Smooth muscle cell (in vitro differentiated cells): ENCODE data around the gene AKAP1. TPM values are rescaled to one million over a fixed set of nuclear protein-coding genes. Genes with fewer than 3 reads are reported as not detected.
"Not testable (repeated sequence)": the region's sequence is repeated elsewhere in the genome, so short reads cannot be mapped to it uniquely, and the experiment has no call there.

Source experiments
- DNase-seq: peaks from one replicate; lab custom pipeline; 2025; ENCODE audit not compliant: unreplicated experiment; lab: John Stamatoyannopoulos, UW
- H2AFZ ChIP-seq: fragments of 200-600 bp; sonication (generic); 2 replicates; pipeline ENCODE4 v1.6.0; 2016; ENCODE audit warnings: antibody characterized with exemption, low read depth, mild to moderate bottlenecking
- H3F3A ChIP-seq: fragments of 200-600 bp; sonication (generic); 2 replicates; pipeline ENCODE4 v1.6.0; 2017; ENCODE audit warnings: antibody characterized with exemption, low read depth
- H3K27ac ChIP-seq: fragments of 200-600 bp; sonication (generic); 2 replicates; pipeline ENCODE4 v1.5.1; 2016; ENCODE audit warnings: low read depth, mild to moderate bottlenecking
- H3K27me3 ChIP-seq: fragments of 200-600 bp; sonication (generic); 2 replicates; pipeline ENCODE4 v1.6.1; 2016; ENCODE audit warnings: low read depth, mild to moderate bottlenecking
- H3K36me3 ChIP-seq: fragments of 200-600 bp; sonication (generic); 2 replicates; pipeline ENCODE4 v1.5.1; 2016; ENCODE audit warnings: low read depth
- H3K4me1 ChIP-seq: fragments of 200-600 bp; sonication (generic); 2 replicates; pipeline ENCODE4 v1.5.1; 2016; ENCODE audit warnings: low read depth
- H3K4me2 ChIP-seq: fragments of 200-600 bp; sonication (generic); 2 replicates; pipeline ENCODE4 v1.6.0; 2016; ENCODE audit warnings: mild to moderate bottlenecking
- H3K4me3 ChIP-seq: fragments of 200-600 bp; sonication (generic); 2 replicates; pipeline ENCODE4 v1.5.1; 2016; ENCODE audit warnings: mild to moderate bottlenecking
- H3K79me2 ChIP-seq: fragments of 200-600 bp; sonication (generic); 2 replicates; pipeline ENCODE4 v1.6.0; 2016; ENCODE audit warnings: low read depth, mild to moderate bottlenecking
- H3K9ac ChIP-seq: fragments of 200-600 bp; sonication (generic); 2 replicates; pipeline ENCODE4 v1.6.0; 2016; ENCODE audit warnings: low read depth
- H3K9me3 ChIP-seq: fragments of 200-600 bp; sonication (generic); replicated peaks from 2 replicates; pipeline ENCODE4 v1.5.1; 2016; ENCODE audit warnings: low read depth
- H4K20me1 ChIP-seq: fragments of 200-600 bp; sonication (generic); 2 replicates; pipeline ENCODE4 v1.6.0; 2016; ENCODE audit warnings: low read depth
- CTCF ChIP-seq: fragments of 200-600 bp; sonication (generic); IDR thresholded peaks from 2 replicates; pipeline ENCODE4 v1.5.1; 2017; ENCODE audit warnings: borderline replicate concordance, mild to moderate bottlenecking, antibody characterized with exemption; ENCODE audit not compliant: insufficient read depth, poor library complexity, severe bottlenecking
- WGBS: methylation state at CpG from one replicate; pipeline ENCODE4 v1.1.7; 2016; ENCODE audit warnings: low lambda C conversion rate; 5-methylcytosine and 5-hydroxymethylcytosine counted together
- polyA plus RNA-seq: library from polyadenylated mRNA; unstranded; fragments of >200 nt; fragmentation: Nextera tagmentation; extraction: Ambion mirVana; gene quantifications from 2 replicates; pipeline ENCODE4 v1.2.1, GENCODE V29; 2016
- total RNA-seq: library from RNA; depleted of rRNA; stranded (reverse); fragments of >200 nt; gene quantifications from 2 replicates; pipeline ENCODE4 v1.2.3, GENCODE V29; 2014

Gene AKAP1
- total and polyA plus RNA-seq, 2 experiments from 2014 or later: 5.8 to 6.2 TPM

- no peak overlapping the region for H3K9ac ChIP-seq
- H3K4me2 ChIP-seq: no peak overlapping the region
- H3K27me3 ChIP-seq: no peaks in the 10 kb centered on the region
- no peaks in the 10 kb centered on the region for H3K79me2 ChIP-seq
- H3K36me3 ChIP-seq: no peaks in the 10 kb centered on the region
- H2AFZ ChIP-seq: no peak overlapping the region
- H3F3A ChIP-seq: no peaks in the 10 kb centered on the region
- H3K9me3 ChIP-seq: no peaks in the 10 kb centered on the region
- peaks cover under 1% of the 10 kb centered on the region for H3K4me1 ChIP-seq
- no peak for DNase-seq
- no peak overlapping the region for H3K27ac ChIP-seq
- WGBS: 93% methylated on average over 4 of the region's 4 CpGs
- H4K20me1 ChIP-seq: peaks cover 5% of the 10 kb centered on the region
- no peak for TF ChIP-seq CTCF
- no peak overlapping the region for H3K4me3 ChIP-seq
Observed at GRCh38 chr17:57102122-57102521, 17.1 kb downstream of the AKAP1 start.

GRCh38 chr17:57102660-57103059 is 17.6 kb downstream of the AKAP1 start:
- H3K36me3 ChIP-seq, H3K4me3 ChIP-seq, H3K4me1 ChIP-seq, H3F3A ChIP-seq, H3K9ac ChIP-seq, H3K9me3 ChIP-seq, H3K27me3 ChIP-seq, H4K20me1 ChIP-seq, H2AFZ ChIP-seq, H3K27ac ChIP-seq, H3K79me2 ChIP-seq, DNase-seq, H3K4me2 ChIP-seq: not testable (repeated sequence)
- WGBS: 95% methylated on average over 12 of the region's 12 CpGs

- no peak overlapping the region for H3K4me2 ChIP-seq
- H3F3A ChIP-seq: no peaks in the 10 kb centered on the region
- no peaks in the 10 kb centered on the region for H3K27me3 ChIP-seq
- DNase-seq: no peak
- no peak overlapping the region for H3K9ac ChIP-seq
- peaks cover 5% of the 10 kb centered on the region for H4K20me1 ChIP-seq
- no peaks in the 10 kb centered on the region for H3K9me3 ChIP-seq
- H3K4me3 ChIP-seq: no peak overlapping the region
- TF ChIP-seq CTCF: no peak
- WGBS: 90% methylated on average over 7 of the region's 7 CpGs
- H2AFZ ChIP-seq: no peak overlapping the region
- H3K36me3 ChIP-seq: no peaks in the 10 kb centered on the region
- peaks cover 11% of the 10 kb centered on the region for H3K4me1 ChIP-seq
- H3K27ac ChIP-seq: no peak overlapping the region
- H3K79me2 ChIP-seq: no peaks in the 10 kb centered on the region
Observed at GRCh38 chr17:57104461-57105175, 19.6 kb downstream of the AKAP1 start.

GRCh38 chr17:57105591-57105990 is 20.5 kb downstream of the AKAP1 start:
- no peak overlapping the region for H3K4me3 ChIP-seq
- TF ChIP-seq CTCF: no peak
- no peak overlapping the region for H3K27ac ChIP-seq
- H3F3A ChIP-seq: no peaks in the 10 kb centered on the region
- H3K9ac ChIP-seq: no peak overlapping the region
- H3K4me2 ChIP-seq: no peak overlapping the region
- WGBS: 90% methylated on average over 8 of the region's 8 CpGs
- DNase-seq: no peak
- no peaks in the 10 kb centered on the region for H3K79me2 ChIP-seq
- H3K4me1 ChIP-seq: peaks cover 11% of the 10 kb centered on the region
- H3K36me3 ChIP-seq: no peaks in the 10 kb centered on the region
- no peaks in the 10 kb centered on the region for H3K27me3 ChIP-seq
- H4K20me1 ChIP-seq: peaks cover 5% of the 10 kb centered on the region
- H2AFZ ChIP-seq: no peak overlapping the region
- no peaks in the 10 kb centered on the region for H3K9me3 ChIP-seq
